AG04450 (cell line): ENCODE data around the gene GKN2. TPM values are rescaled to one million over a fixed set of nuclear protein-coding genes. Genes with fewer than 3 reads are reported as not detected.

ENCODE experiments used
- CTCF ChIA-PET: fragments of 300-600, 350-600 bp; formaldehyde crosslinking; extraction: SDS; loops from one replicate; lab custom pipeline; 2022; ENCODE audit warnings: antibody characterized with exemption, inconsistent platforms; lab: Charles Lee
- POLR2A ChIA-PET: fragments of 350-600 bp; formaldehyde crosslinking; extraction: SDS; loops from one replicate; lab custom pipeline; 2021; ENCODE audit warnings: antibody characterized with exemption, inconsistent platforms; lab: Yijun Ruan, JAX
- DNase-seq: peaks from one replicate; pipeline ENCODE4 v3.0.0-alpha.2; 2011; ENCODE audit warnings: low read depth, low spot score
- H3K27ac ChIP-seq: one replicate; pipeline ENCODE4 v1.5.1; 2012; ENCODE audit warnings: low read depth, low read length, control low read depth
- H3K27me3 ChIP-seq: one replicate; pipeline ENCODE4 v1.6.0; 2012; ENCODE audit warnings: low read length; ENCODE audit not compliant: control insufficient read depth, insufficient read depth
- H3K4me3 ChIP-seq: 2 replicates; pipeline ENCODE4 v1.5.1; 2011; ENCODE audit warnings: mild to moderate bottlenecking, low read depth, low read length, control low read depth
- H3K9me3 ChIP-seq: 2 replicates; pipeline ENCODE4 v1.5.1; 2012; ENCODE audit warnings: low read length; ENCODE audit not compliant: control insufficient read depth, insufficient read depth
- polyA plus RNA-seq: library from polyadenylated mRNA; depleted of rRNA; stranded (reverse); fragments of >200 nt; gene quantifications from 2 replicates; pipeline ENCODE4 v1.2.3, GENCODE V29; 2011
- TF ChIP-seq, protein P1 (sequence below): IDR thresholded peaks from 2 replicates; pipeline ENCODE4 v1.5.1; 2011; ENCODE audit warnings: low read depth, low read length, control low read depth, inconsistent platforms

Gene GKN2
- polyA plus RNA-seq, 1 experiment, result not detected

DNA sequence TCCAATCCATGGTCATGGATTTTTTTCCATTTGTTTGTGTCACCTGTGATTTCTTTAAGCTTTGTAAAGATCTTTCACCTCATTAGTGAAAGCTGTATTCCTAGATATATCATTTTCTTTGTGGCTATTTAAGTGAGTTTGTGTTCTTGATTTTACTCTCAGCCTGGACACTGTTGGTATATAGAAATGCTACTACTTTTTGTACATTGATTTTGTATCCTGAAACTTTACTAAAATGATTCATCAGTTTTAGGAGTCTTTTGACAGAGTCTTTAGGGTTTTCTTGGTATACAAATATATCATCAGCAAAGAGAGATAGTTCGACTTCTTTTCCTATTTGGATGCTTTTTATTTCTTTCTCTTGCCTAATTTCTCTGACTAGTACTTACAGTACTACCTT is 12.3 kb downstream of the GKN2 start:
- POLR2A ChIA-PET, result no interaction called here
- CTCF ChIA-PET, result no interaction called here
- no peak for DNase-seq

DNA sequence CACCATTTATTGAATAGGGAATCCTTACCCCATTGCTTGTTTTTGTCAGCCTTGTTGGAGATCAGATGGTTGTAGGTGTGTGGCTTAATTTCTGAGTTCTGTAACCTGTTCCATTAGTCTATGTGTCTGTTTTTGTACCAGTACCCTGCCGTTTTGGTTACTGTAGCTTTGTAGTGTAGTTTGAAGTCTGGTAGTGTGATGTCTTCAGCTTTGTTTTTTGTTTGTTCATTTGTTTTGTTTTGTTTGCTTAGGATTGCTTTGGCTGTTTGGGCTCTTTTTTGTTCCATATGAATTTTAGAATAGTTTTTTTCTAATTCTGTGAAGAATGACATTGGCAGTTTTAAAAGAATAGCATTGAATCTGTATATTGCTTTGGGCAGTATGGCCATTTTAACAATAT is 12.7 kb downstream of the GKN2 start:
- CTCF ChIA-PET, result no interaction called here
- H3K9me3 ChIP-seq, result peaks cover 2% of the 10 kb centered on the region
- no peak overlapping the region for H3K4me3 ChIP-seq
- no peak for DNase-seq
- no peak overlapping the region for H3K27ac ChIP-seq
- POLR2A ChIA-PET, result no interaction called here
- TF ChIP-seq, protein P1, sequence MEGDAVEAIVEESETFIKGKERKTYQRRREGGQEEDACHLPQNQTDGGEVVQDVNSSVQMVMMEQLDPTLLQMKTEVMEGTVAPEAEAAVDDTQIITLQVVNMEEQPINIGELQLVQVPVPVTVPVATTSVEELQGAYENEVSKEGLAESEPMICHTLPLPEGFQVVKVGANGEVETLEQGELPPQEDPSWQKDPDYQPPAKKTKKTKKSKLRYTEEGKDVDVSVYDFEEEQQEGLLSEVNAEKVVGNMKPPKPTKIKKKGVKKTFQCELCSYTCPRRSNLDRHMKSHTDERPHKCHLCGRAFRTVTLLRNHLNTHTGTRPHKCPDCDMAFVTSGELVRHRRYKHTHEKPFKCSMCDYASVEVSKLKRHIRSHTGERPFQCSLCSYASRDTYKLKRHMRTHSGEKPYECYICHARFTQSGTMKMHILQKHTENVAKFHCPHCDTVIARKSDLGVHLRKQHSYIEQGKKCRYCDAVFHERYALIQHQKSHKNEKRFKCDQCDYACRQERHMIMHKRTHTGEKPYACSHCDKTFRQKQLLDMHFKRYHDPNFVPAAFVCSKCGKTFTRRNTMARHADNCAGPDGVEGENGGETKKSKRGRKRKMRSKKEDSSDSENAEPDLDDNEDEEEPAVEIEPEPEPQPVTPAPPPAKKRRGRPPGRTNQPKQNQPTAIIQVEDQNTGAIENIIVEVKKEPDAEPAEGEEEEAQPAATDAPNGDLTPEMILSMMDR, result no peak
- no peaks in the 10 kb centered on the region for H3K27me3 ChIP-seq

More for the DNA sequence above, 12.3 kb downstream of the GKN2 start:
- TF ChIP-seq, protein P1, result no peak
- Histone ChIP-seq H3K27ac (no peak overlapping the region), H3K27me3 (no peaks in the 10 kb centered on the region), H3K9me3 (peaks cover 2% of the 10 kb centered on the region), H3K4me3 (no peak overlapping the region)

DNA sequence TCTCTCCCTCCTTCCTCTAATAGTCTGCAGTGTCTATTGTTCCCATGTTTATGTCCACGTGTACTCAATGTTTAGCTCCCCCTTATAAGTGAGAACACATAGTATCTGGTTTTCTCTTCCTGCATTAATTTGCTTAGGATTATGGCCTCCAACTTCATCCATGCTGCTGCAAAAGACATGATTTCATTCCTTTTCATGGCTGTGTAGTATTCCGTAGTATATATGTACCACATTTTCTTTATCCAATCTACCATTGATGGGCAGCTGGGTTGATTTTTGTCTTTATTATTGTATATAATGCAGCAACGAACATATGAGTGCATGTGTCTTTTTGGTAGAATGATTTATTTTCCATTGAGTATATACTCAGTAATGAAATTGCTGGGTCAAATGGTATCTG is 13.8 kb downstream of the GKN2 start:
- no peak overlapping the region for H3K4me3 ChIP-seq
- TF ChIP-seq, protein P1, result no peak
- no peak overlapping the region for H3K27ac ChIP-seq
- POLR2A ChIA-PET, result no interaction called here
- CTCF ChIA-PET, result no interaction called here
- peaks cover 2% of the 10 kb centered on the region for H3K9me3 ChIP-seq
- no peak for DNase-seq
- H3K27me3 ChIP-seq, result no peaks in the 10 kb centered on the region

DNA sequence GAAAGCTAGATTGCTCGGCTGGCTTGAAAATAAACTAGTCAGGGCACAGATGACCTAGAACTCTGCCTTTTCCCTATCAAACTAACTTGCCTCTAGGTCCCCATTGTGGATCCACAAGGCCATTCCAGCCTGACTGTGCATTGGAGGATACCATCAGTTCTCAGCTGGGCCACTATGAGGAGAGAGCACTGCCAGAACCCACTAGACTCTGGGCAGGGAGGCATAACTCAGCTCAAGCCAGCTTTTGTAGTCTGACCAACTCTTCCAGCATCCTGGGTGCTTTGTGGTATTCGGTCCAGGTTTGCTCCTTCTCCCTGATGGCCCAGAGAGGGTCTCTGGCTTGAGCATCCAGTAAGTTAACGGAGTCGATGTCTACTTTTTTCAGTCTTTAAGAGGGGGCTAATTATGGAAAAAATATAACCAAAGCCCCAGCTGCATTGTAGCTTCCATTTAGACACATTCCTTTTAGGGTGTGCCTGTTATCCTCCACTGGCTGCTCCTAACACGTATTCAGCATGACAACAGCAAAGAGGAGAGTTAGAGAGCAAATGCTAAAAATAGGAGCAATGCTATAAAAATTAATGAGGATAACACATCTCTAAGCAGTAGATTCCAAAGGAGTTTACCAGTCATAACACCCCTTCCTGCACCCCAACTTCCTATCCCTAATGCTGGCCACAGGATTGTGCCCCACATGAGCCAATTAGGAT is 15.2 kb downstream of the GKN2 start:
- DNase-seq, result no peak
- Histone ChIP-seq H3K27ac (no peak overlapping the region), H3K4me3 (no peak overlapping the region), H3K9me3 (peaks cover under 1% of the 10 kb centered on the region; the same call in 1 of the 2 replicates), H3K27me3 (no peaks in the 10 kb centered on the region)
- ChIA-PET CTCF (interaction anchor here (1.4 kb wide), 1 partner anchor 186 kb away, joined by 3 read pairs; no protein-coding TSS in a partner anchor), POLR2A (no interaction called here)
- TF ChIP-seq, protein P1, result no peak

DNA sequence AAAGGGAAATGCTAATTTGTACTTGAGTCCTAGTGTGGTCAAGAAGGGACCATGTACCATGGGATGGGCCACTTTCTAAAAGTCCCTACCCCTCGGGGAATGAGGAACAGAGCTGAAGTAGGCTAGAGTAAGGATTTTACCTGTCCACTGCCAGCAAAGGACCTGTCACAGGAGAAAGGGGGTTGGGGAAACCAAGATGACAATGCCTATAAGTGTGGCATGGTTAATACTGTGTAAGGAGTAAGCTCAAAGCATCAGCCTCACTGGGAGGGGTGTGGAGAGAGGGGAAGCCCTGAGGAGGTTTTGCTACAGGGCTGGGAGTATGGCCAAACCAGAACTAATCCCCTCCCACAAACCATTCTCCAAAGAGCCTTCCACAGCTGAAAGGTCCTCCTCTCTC is 15.8 kb downstream of the GKN2 start:
- CTCF ChIA-PET, result interaction anchor here (1.4 to 4.2 kb wide), 2 partner anchors 12 to 185 kb away, joined by 3 to 21 read pairs; no protein-coding TSS in a partner anchor

More for the DNA sequence above, 15.8 kb downstream of the GKN2 start:
- Histone ChIP-seq H3K27me3 (no peaks in the 10 kb centered on the region), H3K9me3 (no peaks in the 10 kb centered on the region), H3K4me3 (no peak overlapping the region), H3K27ac (no peak overlapping the region)
- TF ChIP-seq, protein P1, result no peak
- POLR2A ChIA-PET, result no interaction called here
- no peak for DNase-seq
